Stimulated activated CD4-positive, alpha-beta T cell treated with anti-CD3 and anti-CD28 coated beads, Interleukin-1b, Interleukin-23, amount 100 ng/mL, for 4 hours (primary cell): Measurements from ENCODE around the gene IGFL2.

Experiments
- DNase-seq, 2 donors: peaks; one replicate each; pipeline ENCODE4 v3.0.0-alpha.2; 2020; ENCODE audit warnings: low read depth in 2 of 2

The IGFL2 gene

DNA sequence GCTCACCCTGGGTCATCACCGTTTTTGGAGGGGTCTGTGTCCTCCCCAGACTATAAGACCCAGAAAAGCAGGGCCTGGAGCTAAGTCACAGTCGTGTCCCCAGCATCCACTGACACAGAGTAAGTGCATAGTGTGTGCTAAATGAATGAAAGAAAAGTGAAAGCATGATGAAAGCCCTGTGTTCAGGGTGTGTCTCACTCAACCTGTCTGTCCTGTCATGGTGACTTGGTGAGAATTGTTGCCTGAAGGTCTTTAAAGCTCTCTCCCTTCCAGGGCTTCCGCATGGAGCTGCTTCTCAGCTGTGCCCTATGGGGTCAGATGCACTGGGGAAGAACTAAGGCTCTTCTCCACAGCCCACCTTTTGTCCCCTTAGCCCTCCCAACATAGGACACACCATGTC, 61.0 kb downstream of the IGFL2 start:
- no peak for DNase-seq

DNA sequence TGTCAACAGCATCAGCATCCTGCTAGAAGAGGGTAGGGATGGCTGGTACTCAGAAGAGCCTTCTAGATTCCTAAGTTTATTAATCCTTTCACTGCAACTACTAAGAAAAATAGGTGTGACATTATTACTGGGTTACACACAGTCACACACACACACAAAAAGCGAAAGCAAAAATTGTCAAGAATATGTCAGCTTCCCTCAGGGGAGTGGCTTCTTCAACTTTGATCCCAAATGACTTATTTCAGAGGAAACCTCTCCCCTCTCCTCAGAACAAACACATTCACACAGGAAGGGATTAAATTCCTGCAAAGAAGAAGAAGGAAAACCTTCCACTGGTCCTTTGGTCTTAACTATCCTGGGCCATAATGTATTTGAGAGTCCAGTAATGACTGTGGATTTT, 61.4 kb downstream of the IGFL2 start:
- no peak for DNase-seq

DNA sequence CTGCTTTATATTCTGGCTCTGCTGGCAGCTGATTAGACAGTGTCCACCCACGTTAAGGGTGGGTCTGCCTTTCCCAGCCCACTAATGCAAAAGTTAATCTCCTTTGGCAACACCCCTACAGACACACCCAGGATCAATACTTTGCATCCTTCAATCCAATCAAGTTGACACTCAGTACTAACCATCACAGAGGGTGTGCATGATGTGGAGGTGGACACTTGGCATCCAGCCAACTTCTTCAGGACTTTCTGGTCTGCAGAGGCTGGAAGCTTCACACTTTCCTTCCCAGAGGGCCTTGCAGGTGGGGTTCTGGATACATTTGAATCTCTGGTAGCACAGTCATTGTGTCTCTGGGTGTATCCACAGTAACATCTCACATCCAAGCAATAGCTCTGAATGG, 62.6 kb downstream of the IGFL2 start:
- DNase-seq = no peak
